ENCODE data around the gene MEIOSIN.

DNA sequence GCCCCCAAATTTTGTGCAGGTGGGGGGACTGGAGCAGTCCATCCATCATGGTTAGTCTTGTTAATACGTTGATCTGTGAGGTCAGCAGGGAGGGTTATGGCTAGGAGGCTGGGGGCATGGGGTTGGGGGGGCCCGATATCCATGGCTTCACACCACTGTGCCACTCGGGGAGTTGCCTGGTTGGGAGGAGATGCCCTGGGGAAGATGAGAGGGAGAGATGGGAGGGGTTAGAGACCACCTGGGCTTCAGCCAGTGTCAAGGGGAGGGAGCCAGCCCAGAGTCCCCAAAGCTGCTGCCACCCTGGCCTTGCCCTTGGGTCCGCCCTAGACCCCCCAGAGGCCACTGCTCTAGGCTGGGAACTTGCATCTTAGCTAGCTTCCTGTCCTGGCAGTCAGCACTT lies 50.9 kb downstream of the MEIOSIN start:
- TF ChIP-seq, protein P1, sequence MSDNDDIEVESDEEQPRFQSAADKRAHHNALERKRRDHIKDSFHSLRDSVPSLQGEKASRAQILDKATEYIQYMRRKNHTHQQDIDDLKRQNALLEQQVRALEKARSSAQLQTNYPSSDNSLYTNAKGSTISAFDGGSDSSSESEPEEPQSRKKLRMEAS (IDR thresholded peaks at IDR 0.05), result no peak
- no peak for TF ChIP-seq GABPA (IDR thresholded peaks at IDR 0.05 in 1 of 2, conservative IDR thresholded peaks at IDR 0.05 in 1 of 2)
- TF ChIP-seq, protein P2, sequence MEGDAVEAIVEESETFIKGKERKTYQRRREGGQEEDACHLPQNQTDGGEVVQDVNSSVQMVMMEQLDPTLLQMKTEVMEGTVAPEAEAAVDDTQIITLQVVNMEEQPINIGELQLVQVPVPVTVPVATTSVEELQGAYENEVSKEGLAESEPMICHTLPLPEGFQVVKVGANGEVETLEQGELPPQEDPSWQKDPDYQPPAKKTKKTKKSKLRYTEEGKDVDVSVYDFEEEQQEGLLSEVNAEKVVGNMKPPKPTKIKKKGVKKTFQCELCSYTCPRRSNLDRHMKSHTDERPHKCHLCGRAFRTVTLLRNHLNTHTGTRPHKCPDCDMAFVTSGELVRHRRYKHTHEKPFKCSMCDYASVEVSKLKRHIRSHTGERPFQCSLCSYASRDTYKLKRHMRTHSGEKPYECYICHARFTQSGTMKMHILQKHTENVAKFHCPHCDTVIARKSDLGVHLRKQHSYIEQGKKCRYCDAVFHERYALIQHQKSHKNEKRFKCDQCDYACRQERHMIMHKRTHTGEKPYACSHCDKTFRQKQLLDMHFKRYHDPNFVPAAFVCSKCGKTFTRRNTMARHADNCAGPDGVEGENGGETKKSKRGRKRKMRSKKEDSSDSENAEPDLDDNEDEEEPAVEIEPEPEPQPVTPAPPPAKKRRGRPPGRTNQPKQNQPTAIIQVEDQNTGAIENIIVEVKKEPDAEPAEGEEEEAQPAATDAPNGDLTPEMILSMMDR (IDR thresholded peaks at IDR 0.05; ENCODE audit: low read depth, low read length, missing input control), result no peak
- TF ChIP-seq YY1 (IDR thresholded peaks at IDR 0.05), result no peak
- TF ChIP-seq, protein P3, sequence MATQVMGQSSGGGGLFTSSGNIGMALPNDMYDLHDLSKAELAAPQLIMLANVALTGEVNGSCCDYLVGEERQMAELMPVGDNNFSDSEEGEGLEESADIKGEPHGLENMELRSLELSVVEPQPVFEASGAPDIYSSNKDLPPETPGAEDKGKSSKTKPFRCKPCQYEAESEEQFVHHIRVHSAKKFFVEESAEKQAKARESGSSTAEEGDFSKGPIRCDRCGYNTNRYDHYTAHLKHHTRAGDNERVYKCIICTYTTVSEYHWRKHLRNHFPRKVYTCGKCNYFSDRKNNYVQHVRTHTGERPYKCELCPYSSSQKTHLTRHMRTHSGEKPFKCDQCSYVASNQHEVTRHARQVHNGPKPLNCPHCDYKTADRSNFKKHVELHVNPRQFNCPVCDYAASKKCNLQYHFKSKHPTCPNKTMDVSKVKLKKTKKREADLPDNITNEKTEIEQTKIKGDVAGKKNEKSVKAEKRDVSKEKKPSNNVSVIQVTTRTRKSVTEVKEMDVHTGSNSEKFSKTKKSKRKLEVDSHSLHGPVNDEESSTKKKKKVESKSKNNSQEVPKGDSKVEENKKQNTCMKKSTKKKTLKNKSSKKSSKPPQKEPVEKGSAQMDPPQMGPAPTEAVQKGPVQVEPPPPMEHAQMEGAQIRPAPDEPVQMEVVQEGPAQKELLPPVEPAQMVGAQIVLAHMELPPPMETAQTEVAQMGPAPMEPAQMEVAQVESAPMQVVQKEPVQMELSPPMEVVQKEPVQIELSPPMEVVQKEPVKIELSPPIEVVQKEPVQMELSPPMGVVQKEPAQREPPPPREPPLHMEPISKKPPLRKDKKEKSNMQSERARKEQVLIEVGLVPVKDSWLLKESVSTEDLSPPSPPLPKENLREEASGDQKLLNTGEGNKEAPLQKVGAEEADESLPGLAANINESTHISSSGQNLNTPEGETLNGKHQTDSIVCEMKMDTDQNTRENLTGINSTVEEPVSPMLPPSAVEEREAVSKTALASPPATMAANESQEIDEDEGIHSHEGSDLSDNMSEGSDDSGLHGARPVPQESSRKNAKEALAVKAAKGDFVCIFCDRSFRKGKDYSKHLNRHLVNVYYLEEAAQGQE (IDR thresholded peaks at IDR 0.05), result no peak
- no peak for TF ChIP-seq TAF1 (conservative IDR thresholded peaks at IDR 0.05)
- TF ChIP-seq RAD21 (IDR thresholded peaks at IDR 0.05), result no peak
- no peak for TF ChIP-seq FOXA1 (IDR thresholded peaks at IDR 0.05)
- TF ChIP-seq, protein P4, sequence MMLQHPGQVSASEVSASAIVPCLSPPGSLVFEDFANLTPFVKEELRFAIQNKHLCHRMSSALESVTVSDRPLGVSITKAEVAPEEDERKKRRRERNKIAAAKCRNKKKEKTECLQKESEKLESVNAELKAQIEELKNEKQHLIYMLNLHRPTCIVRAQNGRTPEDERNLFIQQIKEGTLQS (IDR thresholded peaks at IDR 0.05), result no peak
- TF ChIP-seq JUND (IDR thresholded peaks at IDR 0.05), result no peak
- TF ChIP-seq SP1 (IDR thresholded peaks at IDR 0.05), result no peak
- TF ChIP-seq, protein P5, sequence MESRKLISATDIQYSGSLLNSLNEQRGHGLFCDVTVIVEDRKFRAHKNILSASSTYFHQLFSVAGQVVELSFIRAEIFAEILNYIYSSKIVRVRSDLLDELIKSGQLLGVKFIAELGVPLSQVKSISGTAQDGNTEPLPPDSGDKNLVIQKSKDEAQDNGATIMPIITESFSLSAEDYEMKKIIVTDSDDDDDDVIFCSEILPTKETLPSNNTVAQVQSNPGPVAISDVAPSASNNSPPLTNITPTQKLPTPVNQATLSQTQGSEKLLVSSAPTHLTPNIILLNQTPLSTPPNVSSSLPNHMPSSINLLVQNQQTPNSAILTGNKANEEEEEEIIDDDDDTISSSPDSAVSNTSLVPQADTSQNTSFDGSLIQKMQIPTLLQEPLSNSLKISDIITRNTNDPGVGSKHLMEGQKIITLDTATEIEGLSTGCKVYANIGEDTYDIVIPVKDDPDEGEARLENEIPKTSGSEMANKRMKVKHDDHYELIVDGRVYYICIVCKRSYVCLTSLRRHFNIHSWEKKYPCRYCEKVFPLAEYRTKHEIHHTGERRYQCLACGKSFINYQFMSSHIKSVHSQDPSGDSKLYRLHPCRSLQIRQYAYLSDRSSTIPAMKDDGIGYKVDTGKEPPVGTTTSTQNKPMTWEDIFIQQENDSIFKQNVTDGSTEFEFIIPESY (IDR thresholded peaks at IDR 0.05), result no peak
